Motor neuron (in vitro differentiated cells): Measurements from ENCODE around the gene ZBTB40. TPM values are rescaled to one million over a fixed set of nuclear protein-coding genes. Genes with fewer than 3 reads are reported as not detected.

Experiments
- ATAC-seq, 8 experiments: fragments of 200-7000 bp; cut with Tn5 transposase; replicated peaks in 6 of 8; 2 replicates each; pipeline ENCODE4 v1.8.0; 2021; ENCODE audit warnings: mild to moderate bottlenecking in 8 of 8, moderate library complexity in 8 of 8
- H3K27ac ChIP-seq, 2 donors: fragments of 250-450 bp; sonication (Bioruptor Pico); 2 replicates each; pipeline ENCODE4 v1.9.0; 2021; ENCODE audit warnings: antibody characterized with exemption in 2 of 2, mild to moderate bottlenecking in 2 of 2, moderate library complexity in 1 of 2
- H3K4me1 ChIP-seq, 2 donors: fragments of 250-450 bp; sonication (Bioruptor Pico); replicated peaks in 1 of 2; 2 replicates each; pipeline ENCODE4 v1.6.1; 2021; ENCODE audit warnings: antibody characterized with exemption in 2 of 2, mild to moderate bottlenecking in 2 of 2, moderate library complexity in 1 of 2
- H3K4me3 ChIP-seq, 5 donors: fragments of 250-450 bp; sonication (Bioruptor Pico); 2 replicates each; pipeline ENCODE4 v1.9.0; 2021; ENCODE audit warnings: antibody characterized with exemption in 5 of 5, mild to moderate bottlenecking in 5 of 5, moderate library complexity in 4 of 5
- WGBS, 10 experiments: fragments of 450-650 bp; shearing (Covaris generic); methylation state at CpG; one replicate each; pipeline ENCODE4 v1.0.0; 2022; 5-methylcytosine and 5-hydroxymethylcytosine counted together
- in situ Hi-C, 9 experiments: fragments of 400-800 bp; cut with MboI; loops; one replicate each; pipeline ENCODE4 v1.15.0; 2021; ENCODE audit warnings: low sequenced_read_pairs in 9 of 9, low pct_unique_long_range_greater_than_20kb in 2 of 9; ENCODE audit not compliant: unreplicated experiment in 9 of 9
- total RNA-seq, 8 experiments: library from RNA; unstranded; fragments of 300-600 nt; gene quantifications; 2 replicates each; pipeline versions ENCODE4 v1.2.3 to v1.2.4, GENCODE V29; 2022

Gene ZBTB40
- total RNA-seq, 8 experiments from 2014 or later: 7.5 to 19.5 (median 12.1) TPM

DNA sequence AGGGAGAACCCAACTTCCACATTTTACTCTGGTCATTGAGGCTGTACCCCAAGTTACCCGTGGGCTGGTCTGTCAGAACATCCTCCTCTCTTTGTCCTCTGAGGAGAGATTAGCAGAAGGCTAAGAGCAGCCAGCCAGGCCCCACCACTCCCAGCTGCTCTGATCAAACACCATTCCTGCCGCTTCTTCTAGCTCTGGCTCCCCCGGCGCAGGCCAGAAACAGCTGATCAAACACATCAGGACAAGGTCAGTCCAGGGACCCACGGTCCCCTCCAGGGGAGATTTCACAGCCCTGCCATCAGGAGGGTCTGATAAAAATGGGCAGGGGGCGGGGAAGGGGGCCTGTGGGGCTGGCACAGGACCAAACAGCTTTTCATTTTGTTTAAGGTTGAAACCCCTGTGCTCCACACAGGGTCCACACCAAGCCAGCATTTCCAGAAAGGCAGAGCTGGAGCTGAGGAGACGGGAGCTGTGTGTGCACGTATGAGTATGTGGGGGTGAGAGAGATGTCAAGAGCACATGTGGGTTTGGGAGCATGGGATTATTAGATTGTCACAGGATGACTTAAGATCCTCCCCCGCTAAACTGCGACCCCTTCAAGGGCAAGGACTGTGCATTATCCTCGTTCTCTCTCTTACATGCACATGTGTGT, 81.7 kb downstream of the ZBTB40 start:
- peaks cover 5 to 26% of the 10 kb centered on the region in 2 donors for H3K4me1 ChIP-seq
- in situ Hi-C loops: no loop called here
- ATAC-seq: peak in 5 of 8 experiments; percentile 23 to 85 (median 41)
- peak overlapping the region; percentile 7 to 52 for H3K27ac ChIP-seq
- WGBS, 10 experiments: 41 to 70% (median 54%) methylated on average over 2 to 8 of the region's 11 CpGs; no CpG with 5 or more reads in 5 of the 10 experiments
- H3K4me3 ChIP-seq: no peak overlapping the region

- Histone ChIP-seq H3K4me3 (no peak overlapping the region), H3K4me1 (peaks cover 5 to 26% of the 10 kb centered on the region in 2 donors), H3K27ac (no peak overlapping the region)
- WGBS, 10 experiments: 75 to 100% (median 93%) methylated on average over 1 to 4 of the region's 4 CpGs; no CpG with 5 or more reads in 3 of the 10 experiments
- in situ Hi-C loops: no loop called here
- no peak for ATAC-seq
These were observed 83.3 kb downstream of the ZBTB40 start for GRCh38 chr1:22534951-22535350.

DNA sequence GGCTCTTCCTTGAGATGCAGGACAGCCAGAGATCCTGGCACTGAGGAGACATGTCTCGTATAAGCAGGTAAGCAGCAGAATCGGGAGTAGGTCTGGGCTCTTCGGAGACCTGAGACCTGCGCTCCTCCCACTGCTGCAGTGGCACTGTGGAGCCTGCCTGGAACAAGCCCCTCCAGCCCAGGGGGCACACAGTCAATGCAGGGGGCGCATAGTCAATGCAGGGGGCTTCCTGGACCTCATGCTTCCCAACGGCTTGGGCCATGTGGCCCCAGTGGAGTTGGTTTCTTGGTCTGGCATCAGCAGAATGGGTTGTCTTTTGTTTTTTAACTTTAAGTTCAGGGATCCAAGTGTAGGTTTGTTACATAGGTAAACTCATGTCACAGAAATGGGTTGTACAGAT, 83.7 kb downstream of the ZBTB40 start:
- ATAC-seq: no peak
- WGBS, 10 experiments: 60 to 100% (median 72%) methylated on average over 1 to 4 of the region's 6 CpGs; no CpG with 5 or more reads in 5 of the 10 experiments
- no peak overlapping the region for H3K4me3 ChIP-seq
- peaks cover 5 to 26% of the 10 kb centered on the region in 2 donors for H3K4me1 ChIP-seq
- in situ Hi-C loops: no loop called here
- H3K27ac ChIP-seq: no peak overlapping the region

DNA sequence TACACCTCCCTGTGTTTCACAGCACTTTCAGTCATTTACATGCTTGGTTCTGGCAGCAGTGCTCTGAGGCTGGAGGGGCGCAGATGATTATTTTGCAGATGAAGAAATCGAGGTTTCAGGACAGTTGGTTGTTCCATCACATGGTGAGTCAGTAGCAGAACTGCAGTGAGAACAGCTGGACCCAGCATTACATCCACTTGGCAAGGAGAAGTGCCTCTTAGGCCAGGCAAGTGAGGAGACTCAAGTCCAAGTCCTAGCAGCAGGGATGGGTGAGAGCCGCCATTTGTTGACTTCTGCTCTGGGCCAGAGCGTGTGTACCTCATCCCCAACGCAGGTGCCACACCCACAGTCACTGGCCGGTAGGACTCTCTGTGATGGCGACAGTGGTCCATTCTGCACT, 84.9 kb downstream of the ZBTB40 start:
- in situ Hi-C loops: no loop called here
- 60 to 92% (median 80%) methylated on average over 1 to 6 of the region's 7 CpGs; no CpG with 5 or more reads in 2 of the 10 experiments for WGBS, 10 experiments
- peak in 2 of 8 experiments; percentile 3 to 12 for ATAC-seq
- Histone ChIP-seq H3K4me1 (peaks cover 5 to 26% of the 10 kb centered on the region in 2 donors), H3K27ac (no peak overlapping the region), H3K4me3 (no peak overlapping the region)

DNA sequence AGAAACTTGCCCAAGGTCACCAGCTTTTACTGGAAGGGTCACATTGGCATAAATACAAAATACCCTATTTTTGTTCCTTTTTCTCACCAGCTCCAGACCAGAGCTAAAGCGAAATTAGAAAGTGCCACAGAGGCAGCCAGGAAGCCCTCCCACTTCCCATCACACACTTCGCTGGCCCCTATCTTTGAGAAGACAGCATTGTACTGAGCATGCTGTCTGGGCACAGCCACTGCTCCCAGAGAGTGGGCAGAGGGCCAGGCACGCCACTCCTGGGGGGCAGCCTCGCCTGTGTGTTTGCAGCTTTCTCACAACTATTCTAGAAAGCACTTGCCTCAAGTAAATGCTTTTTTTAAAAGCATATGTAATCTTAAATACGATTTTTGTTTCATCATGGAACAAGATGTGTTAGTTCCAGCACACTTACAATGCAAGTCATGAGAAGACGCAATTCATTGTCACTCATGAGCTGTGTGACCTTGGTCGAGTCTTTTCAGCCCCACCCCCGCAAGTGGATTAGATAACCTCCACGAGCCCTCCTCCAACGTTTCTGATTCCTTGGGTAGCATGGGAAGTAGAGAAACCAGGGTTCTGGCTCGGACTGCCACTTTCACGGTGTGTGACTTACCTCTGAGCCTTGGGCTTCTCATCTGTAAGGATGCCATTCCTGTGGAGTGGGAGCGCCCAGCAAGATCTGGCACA, 85.9 kb downstream of the ZBTB40 start:
- ATAC-seq: no peak
- no peak overlapping the region for H3K27ac ChIP-seq
- H3K4me3 ChIP-seq: no peak overlapping the region
- in situ Hi-C loops: no loop called here
- peaks cover 5 to 23% of the 10 kb centered on the region in 2 donors for H3K4me1 ChIP-seq
- WGBS, 10 experiments: 20 to 93% (median 81%) methylated on average over 1 to 12 of the region's 13 CpGs

GRCh38 chr1:22539510-22540118, 88.0 kb downstream of the ZBTB40 start:
- ATAC-seq: no peak
- Histone ChIP-seq H3K4me1 (peaks cover 0 to 10% of the 10 kb centered on the region in 2 donors), H3K4me3 (no peak overlapping the region), H3K27ac (no peak overlapping the region)
- WGBS, 10 experiments: 60 to 100% (median 85%) methylated on average over 1 to 14 of the region's 16 CpGs; no CpG with 5 or more reads in 3 of the 10 experiments
- in situ Hi-C loops: no loop called here

DNA sequence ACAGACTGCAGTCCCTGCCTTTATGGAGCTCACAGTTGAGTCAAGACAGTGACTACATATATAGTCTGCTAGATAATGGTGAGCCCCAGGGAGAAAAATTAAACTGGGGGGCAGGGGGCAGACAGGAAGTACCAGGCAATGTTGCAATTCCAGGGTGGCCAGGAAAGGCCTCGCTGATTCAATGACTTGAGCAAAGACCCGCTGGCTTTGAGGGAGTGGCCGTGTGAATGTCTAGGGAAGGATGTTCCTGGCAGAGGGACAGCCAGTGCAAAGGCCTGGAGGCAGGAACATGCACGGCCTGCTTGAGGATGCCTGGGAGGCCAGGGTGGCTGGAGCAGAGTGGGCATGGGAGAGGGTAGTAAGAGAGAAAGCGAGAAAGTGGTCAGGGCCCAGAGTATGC, 88.7 kb downstream of the ZBTB40 start:
- Histone ChIP-seq H3K4me3 (no peak overlapping the region), H3K27ac (no peak overlapping the region), H3K4me1 (peaks cover 0 to 14% of the 10 kb centered on the region in 2 donors)
- peak in 3 of 8 experiments; percentile 58 to 83 (median 72) for ATAC-seq
- in situ Hi-C loops: no loop called here
- WGBS, 10 experiments: 17 to 100% (median 75%) methylated on average over 1 to 5 of the region's 5 CpGs; no CpG with 5 or more reads in 4 of the 10 experiments

DNA sequence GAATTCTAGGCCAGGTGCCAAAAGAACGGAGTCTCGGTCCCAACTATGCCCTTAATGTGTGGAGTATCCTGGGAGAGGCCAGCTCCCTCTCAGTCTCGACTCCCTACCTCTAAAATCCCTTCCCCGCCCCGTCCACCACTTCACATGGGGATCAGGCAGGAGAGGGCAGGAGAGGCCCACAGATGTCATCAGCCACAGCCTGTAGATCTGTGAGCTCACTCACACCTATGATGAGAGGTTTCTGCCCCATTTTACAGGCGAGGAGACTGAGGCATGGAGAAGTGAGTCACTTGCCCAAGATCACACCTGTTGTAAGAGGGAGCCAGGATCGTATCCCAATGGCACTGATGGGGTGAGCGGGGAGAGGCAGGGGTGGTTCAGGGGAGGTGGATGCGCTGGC, 91.2 kb downstream of the ZBTB40 start:
- WGBS, 10 experiments: 64 to 93% (median 84%) methylated on average over 2 to 8 of the region's 9 CpGs; no CpG with 5 or more reads in 5 of the 10 experiments
- in situ Hi-C loops: no loop called here
- Histone ChIP-seq H3K4me1 (peaks cover under 1 to 4% of the 10 kb centered on the region in 2 donors), H3K27ac (no peak overlapping the region), H3K4me3 (no peak overlapping the region)
- no peak for ATAC-seq

DNA sequence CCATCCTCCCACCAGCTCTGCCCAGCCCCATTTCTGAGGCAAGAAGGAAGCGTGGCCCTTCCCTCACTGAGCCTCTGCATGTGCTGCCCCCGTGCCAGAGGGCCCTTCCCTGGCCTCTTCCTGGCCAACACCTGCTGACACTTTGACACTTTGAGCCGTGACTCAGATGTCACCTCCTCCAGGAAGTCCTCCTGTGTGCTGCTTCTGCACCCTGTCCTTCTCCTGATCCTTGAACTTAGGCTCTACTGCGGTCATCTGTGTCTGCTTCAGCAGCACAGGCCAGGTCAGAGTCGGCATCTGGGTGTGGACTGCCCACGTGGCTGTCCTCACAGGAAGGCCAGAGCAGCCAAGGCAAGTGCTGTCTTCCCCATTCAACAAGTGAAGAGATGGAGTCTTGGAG, 92.0 kb downstream of the ZBTB40 start:
- Histone ChIP-seq H3K4me3 (no peak overlapping the region), H3K4me1 (peaks cover 8 to 12% of the 10 kb centered on the region in 2 donors), H3K27ac (no peak overlapping the region)
- in situ Hi-C loops: no loop called here
- ATAC-seq: no peak
- 64 to 100% (median 79%) methylated on average over 1 to 5 of the region's 6 CpGs; no CpG with 5 or more reads in 4 of the 10 experiments for WGBS, 10 experiments

GRCh38 chr1:22544606-22545005, 93.0 kb downstream of the ZBTB40 start:
- no peak for ATAC-seq
- Histone ChIP-seq H3K4me3 (no peak overlapping the region), H3K4me1 (peaks cover 10 to 14% of the 10 kb centered on the region in 2 donors), H3K27ac (no peak overlapping the region)
- WGBS, 10 experiments: 53 to 100% (median 82%) methylated on average over 2 to 12 of the region's 12 CpGs; no CpG with 5 or more reads in 3 of the 10 experiments
- in situ Hi-C loops: no loop called here

DNA sequence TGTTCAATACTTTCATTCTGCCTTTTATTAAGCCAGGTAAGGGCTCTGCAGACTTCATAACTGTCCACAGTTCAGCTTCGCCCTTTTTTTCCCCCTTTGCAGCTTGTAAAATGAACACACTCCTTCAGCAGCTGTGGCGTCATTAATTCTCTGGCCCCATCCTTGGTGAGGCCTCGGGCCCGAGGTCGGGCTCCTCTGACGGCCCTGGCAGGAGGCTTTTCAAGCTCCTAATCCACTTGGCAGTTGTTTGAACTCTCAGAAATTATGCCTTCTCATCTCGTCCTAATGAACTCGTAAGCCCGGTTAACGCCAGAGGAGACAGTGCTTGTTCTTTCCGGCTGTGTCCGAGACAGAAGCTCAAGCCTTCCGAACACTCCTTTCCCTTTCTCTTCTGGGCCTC, 93.5 kb downstream of the ZBTB40 start:
- no peak for ATAC-seq
- Histone ChIP-seq H3K4me3 (no peak overlapping the region), H3K4me1 (peaks cover 10 to 14% of the 10 kb centered on the region in 2 donors), H3K27ac (no peak overlapping the region)
- WGBS, 10 experiments: 0 to 100% (median 61%) methylated on average over 1 to 13 of the region's 13 CpGs; no CpG with 5 or more reads in 2 of the 10 experiments
- in situ Hi-C loops: no loop called here

DNA sequence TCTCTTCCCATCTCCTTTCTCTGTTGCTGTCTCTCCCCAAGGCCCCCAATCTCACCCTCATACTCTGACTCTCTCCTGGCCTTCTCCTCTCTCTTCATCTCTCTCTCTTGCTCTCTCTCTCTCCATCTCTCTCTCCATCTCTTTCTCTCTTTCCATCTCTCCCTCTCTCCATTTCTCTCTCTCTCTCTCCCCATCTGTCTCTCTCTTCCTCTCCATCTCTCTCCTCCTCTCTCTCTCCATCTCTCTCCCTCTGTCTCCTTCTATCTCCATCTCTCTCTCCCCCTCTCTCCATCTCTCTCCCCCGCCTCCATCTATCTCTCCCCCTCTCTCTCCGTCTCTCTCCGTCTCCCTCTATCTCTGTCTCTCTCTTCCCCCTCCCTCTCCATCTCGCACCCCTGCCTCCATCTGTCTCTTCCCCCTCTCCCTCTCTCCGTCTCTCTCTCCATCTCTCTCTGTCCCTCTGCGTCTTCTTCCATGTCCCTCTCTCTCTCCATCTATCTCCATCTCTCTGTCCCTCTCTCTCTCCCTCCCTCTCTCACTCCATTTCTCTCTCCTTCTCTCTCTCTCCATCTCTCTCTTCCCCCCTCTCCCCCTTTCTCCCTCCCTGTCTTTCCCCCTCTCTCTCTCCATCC, 95.7 kb downstream of the ZBTB40 start:
- no peak overlapping the region for H3K4me3 ChIP-seq
- no peak overlapping the region for H3K27ac ChIP-seq
- no peak for ATAC-seq
- H3K4me1 ChIP-seq: peaks cover 10 to 14% of the 10 kb centered on the region in 2 donors
- in situ Hi-C loops: no loop called here
- WGBS, 10 experiments: 31 to 100% (median 70%) methylated on average over 1 to 6 of the region's 6 CpGs; no CpG with 5 or more reads in 7 of the 10 experiments
